Stimulated activated CD8-positive, alpha-beta memory T cell treated with anti-CD3 and anti-CD28 coated beads, Interleukin-15, amount 100 ng/mL, for 24 hours (primary cell): ENCODE results near the gene VWA3B.
"Not testable (repeated sequence)": the region's sequence is repeated elsewhere in the genome, so short reads cannot be mapped to it uniquely, and the experiment has no call there.

Experiments used
- DNase-seq: peaks from one replicate; pipeline ENCODE4 v3.0.0-alpha.2; 2020; ENCODE audit warnings: low read depth

VWA3B gene

DNA sequence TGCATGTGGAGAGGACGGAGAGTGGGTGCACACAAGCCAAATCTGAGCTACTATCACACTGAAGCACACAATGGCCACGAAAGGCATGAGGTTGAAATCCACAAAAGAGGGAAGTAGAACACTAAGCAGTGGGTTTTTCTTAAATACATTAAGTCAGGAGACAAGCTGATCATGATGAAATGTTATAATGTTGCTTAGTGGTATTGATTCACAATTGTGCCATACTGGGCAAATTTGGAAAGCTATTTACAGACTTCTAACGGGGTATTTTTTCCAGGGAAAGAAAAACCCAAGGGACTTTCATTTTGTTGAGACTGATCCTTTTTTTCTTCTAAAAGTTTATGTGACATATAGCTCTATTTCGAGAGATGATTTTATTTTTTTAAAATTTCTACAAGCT is 158.5 kb downstream of the VWA3B start:
- DNase-seq = no peak

DNA sequence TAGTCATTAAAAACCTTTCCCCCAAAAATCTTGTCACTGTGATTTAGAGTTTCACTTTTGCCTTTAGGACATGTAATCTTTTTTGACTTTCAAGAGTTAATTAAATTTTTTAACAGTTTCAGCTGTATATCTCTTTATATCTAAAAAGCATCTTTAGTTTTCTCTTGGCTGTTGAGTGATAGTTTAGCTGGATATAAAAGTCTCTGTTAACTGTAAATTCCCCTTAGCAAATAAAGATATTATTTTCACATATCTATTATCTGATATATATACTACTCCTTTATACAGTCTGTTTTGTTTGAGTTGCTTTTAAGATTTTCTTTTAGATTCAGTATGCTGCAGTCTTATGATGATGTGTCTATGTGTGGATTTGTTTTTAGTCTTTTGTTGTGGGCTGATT is 160.4 kb downstream of the VWA3B start:
- DNase-seq = no peak

DNA sequence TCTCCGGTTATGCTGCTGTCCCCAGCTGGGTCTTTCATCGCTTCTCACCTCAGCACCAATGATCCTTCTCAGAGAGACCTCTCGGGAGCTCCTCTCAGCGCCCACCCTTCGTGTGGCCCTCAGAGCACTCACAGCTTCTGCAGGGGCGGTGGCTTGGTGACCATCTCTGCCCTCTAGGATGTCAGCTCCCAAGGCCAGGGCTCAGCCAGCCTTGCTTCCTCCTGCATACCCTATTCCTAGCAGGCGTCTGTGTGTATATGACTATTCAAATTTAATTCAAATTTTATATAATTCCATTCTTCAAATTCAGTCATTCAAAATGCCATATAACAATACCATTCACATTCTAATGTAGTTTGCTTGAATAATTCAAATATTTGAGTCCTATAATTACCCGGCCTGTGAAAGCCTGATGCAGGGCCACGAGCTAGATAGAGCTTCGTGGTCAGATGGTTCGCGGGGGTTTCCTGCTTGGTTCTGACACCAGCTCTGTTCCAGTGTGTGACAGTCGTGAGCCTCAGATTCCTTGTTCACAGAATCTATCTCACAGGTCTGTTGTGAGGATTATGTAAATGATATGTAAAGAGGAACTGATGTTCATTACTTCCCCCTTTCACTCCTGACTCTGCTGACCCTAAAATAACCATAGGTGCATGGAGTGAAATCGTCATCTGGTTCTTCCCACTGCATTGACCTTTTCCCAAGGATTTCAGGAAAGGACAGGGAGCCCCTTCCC is 165.2 kb downstream of the VWA3B start:
- DNase-seq = no peak

DNA sequence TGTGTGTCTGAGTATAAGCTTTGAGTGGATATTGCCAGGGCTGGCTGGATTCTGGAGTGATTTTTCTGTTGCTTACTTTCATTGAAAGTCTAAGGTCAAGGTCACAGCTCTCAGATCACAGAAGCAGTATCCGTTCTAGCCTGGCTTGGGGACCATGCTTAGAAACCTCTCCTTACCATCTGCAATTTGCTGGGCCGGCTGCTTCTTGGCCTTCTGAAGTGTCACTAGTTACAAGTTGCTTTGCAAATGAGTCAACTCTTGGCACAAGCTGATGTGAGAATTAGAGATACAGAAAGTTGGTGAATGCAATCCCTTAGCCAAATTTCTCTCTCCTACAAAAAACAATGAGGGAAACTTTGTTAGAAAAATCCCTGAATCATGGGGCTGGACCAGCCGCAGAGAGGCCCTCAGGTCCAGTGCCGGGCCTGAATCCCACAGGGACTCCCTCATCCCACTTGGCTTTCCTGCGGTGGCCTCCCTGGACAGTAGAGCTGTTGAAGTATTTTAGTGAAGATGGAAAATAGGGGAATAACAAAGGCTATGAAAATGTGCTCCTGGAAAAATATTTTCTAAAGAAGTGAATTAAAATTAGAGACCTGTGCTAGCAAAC is 166.6 kb downstream of the VWA3B start:
- DNase-seq = no peak

DNA sequence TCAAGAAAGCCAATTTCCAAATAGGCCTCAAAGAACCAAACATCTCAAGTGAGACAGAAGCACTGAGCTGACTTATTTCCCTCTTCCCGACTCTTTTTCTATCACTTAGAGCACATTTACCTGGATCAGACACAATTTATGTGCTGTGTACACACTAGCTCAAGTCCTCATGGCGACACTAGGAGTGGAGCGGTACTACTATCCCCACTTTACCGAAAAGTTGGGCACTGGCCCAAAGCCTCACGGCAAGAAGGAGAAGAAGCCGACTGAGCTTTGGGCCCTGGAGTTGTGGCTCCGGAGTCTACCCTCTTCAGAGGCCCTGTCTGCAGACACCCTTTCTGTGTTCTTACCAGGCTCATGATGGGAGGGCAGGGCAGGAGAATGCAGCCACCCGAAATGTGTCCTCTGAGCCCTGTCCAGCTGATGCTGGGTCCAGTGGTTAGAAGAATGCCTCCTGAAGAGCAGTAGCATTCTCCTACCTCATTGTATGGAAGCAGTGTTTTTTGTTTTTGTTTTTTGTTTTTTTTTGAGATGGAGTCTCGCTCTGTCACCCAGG is 167.6 kb downstream of the VWA3B start:
- DNase-seq = no peak

DNA sequence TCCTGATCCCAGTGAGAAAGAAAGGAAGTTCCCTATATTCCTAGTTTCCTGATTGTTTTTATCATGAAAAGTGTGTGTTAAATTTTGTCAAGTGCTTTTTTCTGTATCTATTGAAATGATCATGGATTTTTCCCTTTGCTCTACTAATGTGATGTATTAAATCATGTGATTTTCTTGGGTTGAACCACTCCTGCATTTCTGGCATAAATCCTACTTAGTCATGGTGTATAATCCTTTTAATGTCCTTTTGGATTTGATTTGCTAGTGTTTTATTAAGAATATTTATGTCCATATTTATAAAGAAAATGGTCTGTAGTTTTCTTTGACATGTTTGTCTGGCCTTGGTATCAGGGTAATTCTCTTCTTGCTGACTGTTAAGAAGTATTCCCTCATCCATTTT is 171.9 kb downstream of the VWA3B start:
- DNase-seq = no peak

DNA sequence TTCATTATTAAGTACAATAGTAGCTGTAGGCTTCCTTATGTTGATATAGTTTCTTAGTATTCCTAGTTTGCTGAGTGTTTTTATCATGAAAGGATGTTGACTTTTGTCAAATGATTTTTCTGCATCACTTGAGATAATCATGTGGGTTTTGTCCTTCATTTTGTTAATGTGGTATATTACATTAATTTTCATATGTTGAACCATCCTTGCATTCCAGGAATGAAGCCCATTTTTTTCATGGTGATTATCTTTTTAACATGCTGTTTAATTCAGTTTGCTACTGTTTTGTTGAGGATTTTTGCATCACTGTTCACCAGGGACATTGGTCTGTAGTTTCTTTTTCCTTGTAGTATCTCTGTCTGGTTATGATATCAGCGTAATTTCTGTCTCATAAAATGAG is 176.4 kb downstream of the VWA3B start:
- no peak for DNase-seq

DNA sequence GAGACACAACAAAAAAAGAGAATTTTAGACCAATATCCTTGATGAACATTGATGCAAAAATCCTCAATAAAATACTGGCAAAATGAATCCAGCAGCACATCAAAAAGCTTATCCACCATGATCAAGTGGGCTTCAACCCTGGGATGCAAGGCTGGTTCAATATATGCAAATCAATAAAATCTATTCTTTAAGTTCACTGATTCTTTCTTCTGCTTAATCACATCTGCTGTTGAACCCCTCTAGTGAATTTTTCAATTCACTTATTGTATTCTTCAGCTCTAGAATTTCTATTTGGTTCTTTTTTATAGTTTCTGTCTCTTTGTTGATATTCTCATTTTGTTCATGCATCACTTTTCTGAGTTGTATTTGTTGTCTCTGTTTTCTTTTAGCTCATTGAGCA is 181.3 kb downstream of the VWA3B start:
- not testable (repeated sequence) for DNase-seq

DNA sequence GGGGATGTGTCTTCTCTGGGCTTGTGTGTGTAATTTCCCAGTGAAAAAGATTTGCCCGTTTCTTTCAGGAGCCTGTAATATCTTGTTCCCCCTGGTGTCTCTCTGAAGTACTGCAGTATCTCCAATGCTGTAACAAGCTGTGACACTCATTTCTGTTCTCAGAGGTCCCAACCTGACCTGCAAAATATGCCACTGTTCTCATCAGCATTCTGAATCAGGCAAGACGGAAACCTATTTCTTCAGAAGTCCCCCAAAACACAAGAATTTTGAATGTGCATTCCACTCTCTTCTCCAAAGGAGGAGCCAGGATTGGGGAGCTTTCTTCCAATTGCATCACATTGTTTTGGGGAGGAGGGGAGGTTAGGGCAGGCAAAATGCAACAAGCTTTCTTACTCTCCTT is 182.3 kb downstream of the VWA3B start:
- DNase-seq = no peak

DNA sequence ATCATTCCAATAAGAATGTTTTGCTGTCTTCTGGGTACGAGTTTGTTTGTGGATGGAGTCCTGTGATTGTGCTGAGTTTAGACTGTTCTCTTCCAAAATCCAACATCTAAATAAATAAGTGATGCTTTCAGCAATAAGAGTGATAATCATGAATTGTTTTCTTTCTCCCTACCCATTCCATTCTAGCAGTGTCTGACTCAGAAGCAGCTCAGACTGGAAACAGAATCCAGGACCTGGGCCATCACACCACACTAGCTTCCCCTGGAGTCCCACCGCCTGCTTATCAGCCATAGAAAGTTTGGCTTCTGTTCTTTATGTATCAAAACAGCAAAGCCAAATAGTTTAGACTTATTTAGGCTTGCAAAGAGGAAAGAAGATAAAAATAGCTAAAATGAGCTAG is 182.9 kb downstream of the VWA3B start:
- no peak for DNase-seq

DNA sequence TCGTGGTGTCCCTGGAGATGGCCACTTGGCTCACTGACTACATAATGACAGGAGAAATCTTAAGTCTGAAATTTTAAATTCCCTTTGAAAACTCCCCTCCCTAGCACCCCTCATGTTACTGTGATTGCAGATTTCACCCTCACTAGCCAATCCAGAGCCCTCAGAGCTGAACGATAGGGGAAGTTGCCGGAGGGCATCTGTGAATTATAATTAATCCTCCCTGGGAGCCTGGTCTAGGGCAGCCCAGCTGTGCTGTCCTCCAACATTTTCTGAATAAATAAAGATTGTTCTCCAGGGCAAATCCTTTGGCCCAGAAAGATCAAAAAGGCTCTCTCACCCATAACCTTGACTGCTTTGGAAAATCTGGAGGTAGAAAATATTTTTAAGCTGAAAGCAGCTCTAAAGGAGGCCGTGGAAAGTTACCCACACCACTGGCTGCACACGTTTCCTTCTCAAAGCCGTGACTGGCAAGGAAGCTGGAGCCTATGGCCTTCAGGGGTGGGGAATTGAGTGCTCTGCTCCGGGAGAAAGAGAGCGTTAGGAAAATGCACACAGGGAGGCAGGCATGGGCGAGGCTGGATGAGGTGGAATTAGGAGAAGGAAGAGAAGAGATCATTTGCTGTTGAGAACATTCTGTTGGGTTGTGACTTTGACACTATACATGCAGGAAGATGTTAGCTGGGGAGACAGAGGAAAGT is 190.3 kb downstream of the VWA3B start:
- no peak for DNase-seq

DNA sequence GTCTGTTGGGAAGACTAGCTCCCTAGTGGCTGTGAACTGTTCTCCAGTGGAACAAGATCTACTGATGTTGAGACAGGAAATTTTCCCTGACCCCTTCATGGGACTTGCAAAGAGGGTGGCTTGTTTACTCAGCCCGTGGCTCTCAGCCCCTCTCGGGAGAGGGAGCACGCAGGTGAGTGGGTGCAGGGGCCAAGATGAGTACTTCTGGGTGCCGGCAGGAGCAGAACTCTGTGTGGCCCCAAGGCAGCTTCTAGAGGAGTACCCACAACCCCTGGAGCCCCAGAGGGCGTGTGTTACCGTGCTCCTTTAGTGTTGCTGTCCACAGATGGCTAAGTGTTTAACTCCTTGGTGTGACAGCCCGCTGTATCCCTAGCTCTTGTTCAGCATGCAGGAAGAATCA is 191.1 kb downstream of the VWA3B start:
- no peak for DNase-seq

DNA sequence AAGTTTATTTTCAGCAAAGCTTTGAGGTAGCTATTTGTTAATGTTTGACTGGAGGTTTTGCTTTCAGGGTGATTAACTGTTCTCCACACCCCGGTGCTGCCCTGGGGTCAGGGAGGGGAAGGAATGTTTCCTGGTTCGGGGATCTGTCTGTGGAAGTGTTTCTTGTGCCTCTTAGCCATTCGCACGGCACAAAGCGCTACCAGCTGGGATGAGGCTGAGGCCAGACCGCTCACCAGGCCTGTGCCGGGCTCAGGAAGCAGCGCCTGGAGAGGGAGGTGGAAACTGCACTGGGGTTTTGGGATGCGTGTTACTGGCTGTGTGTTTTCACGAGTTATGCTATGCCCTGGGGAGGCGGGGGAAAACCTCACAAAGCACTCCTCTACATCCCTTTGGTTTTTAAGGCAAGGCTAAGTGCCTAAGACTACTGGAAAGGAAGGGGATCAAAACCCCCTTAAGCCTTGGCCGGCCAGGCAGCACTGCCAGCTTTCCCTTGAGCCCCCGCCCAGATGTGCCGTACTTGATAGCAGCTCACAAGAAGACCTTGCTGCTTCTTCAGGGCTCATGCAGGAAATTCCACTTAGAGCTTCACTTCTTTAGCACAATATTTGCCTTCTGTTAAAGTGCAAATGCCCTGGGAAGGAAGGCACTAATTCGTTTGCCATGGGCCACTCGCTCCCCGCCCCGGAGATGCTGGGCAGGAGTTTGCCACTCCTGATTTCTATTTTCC is 193.6 kb downstream of the VWA3B start:
- DNase-seq = no peak

DNA sequence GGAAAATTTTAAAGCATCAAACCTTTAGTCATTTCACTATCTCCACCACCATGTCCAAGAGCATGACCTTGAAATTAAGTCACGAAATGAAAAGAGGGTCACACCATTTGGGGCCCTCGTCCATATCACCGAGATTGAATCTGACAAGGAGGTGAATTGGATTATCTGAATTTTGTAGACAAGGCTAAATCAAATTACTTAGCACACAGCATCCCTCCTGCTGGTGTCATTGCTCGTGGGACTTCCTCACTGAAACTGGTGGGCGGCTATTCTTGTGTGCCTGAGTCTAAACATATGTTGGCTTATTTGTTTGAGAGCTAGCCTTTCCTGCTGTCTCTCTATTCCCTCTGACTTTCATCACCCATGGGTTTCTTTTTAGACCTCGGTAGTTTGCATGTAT is 194.6 kb downstream of the VWA3B start:
- DNase-seq = no peak

DNA sequence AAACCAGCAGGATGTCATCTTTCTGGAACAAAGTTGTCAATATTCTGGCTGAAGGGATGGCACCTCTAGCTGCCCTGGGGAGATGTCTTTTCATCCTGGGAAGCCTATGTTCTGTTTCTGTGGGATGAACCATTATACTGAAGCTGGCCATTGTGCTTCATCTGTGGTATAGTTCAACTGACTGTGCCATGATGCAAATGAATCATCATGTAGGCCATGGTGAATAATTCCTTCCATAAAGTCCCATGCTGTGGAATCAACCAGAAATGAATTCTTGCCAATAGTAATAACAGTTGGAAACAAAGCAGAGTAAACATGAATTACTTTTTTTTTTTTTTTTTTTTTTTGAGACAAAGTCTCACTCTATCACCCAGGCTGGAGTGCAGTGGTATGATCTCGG is 195.1 kb downstream of the VWA3B start:
- no peak for DNase-seq

DNA sequence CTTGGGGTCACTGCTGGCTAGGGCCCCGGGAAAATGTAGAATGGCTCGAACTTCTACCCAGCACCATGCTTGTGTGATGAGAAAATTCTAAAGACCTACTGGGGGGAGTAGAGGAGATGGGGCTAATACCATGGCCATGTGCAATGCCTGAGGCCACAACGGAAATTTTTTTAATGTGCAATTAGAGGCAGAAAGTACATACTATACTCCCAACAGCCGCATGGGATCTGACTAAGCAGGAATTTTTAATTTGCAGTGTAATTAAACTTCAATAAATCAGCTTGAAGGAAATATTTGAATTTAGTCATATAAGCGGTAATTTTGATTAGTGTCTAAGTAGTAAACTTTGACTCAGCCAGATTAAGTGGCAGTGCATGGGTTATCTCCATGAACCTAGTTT is 206.1 kb downstream of the VWA3B start:
- no peak for DNase-seq

DNA sequence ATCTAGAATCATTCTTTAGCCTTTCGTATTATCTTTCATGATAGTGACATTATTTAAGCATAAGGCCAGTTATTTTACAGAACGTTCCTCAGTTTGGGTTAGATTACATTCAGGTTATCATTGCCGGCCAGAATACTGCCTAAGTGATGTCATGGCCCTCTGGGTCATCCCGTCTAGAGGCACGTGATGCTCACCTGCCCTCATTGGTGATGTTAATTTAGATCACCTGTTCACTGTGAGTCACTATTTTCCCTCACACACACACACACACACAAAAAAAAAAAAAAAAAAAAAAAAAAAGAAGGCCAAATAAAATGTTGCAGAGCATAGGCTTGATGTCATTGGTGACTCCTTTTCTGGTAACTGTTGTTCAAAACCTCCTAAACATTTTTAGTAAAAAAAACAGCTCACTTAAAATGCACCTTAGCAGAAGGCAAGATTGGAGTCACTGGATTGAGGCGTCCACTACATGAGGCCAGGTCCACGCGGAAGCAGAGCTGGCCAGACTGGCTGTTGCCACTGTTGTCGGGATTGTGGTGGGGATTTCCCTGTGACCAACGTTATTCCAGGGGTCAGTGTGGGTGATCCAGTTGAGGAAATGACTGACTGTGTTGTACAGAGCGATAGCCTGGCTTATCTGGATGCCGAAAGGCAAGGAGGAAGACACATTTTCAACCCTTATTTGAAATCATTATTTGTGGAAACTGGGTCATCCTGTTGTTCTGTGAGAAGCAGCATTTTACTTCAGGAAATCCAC is 207.1 kb downstream of the VWA3B start:
- DNase-seq = no peak

DNA sequence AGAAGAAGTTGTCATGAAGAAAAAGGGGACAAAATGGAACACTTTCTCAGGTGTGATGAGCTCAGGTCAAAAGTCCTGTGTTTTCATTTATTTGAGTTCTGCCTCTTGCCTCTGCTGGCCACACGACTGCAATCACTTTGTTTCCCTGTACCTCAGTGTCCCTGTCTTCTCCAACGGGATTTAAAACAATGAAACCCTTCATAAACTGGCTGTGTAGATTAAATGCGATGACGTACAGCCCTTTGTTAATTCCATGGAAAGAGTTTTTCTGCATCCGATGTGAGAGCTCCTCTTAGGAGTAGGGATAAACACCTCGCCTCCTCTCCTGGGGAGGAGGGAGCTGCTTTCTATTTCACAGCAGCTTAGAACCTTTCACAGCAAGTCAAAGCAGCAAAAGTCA is 207.7 kb downstream of the VWA3B start:
- no peak for DNase-seq

DNA sequence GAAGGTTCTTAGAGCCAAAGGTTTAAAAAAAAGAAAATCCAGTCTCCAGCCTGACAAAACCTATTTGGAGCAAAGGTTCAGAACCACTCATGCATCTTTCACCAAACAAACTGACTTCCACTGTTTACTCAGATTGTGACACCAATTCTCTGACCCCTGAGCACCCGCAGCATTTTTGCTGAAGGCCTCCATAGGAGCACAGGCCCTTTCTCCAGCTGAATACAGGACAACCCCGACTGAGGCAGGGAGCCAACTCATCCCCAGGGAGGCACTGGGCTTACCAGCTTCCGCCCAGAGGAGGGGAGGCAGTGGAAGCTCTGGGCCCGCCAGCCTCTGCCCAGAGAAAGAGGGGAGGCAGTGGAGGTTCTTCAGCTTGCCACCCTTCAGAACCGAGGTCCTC is 208.3 kb downstream of the VWA3B start:
- DNase-seq = no peak

DNA sequence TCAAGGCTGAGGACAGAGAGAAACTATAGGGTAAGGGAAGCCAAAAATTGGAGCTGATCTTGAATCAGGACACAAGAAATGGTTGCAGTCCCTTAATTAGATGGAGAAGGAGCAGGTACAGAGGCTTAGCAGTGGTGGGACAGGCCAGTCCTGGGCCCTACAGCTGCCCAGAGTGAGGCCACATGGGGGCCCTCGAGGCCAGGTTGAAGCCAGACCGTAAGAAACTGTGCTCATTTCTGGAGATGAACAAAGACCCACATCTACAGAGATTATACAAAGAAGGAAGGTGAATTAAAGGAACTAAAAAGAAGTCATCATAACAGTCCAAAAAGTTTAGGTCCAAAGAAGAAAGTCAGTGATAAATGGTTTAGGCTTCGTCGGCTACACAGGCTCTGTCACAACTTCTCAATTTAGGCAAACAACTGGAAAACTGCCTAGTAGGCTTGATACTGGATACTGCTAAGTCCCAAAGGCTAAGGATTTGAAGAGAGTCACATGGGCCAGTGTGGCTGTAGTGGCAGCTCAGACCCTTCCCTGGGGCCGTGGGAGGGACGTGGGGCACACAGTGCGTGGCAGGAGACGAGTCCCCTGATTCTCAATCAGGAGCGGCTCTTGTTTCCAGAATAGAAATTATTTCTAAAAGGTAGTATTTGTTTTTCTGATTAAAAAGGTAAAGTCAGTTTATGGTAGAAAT is 208.9 kb downstream of the VWA3B start:
- no peak for DNase-seq

DNA sequence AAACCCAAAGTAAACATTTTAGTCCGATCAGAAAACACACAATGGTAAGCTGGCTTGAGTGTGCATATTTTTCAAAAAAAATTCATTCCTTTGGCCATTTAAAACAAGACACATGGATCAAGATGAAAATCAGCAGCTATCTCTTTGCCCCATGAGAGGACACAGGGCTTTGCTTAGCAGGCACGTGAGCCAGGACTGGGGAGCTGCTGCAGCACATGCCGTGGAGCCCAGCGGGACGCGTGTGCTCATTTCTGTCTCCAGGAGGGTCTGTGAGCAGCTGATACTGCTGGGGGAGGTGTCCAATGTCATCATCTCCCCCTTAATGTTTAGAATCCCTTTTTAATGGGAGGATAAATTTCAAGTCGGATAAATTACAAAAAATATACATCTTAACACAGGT is 209.5 kb downstream of the VWA3B start:
- no peak for DNase-seq
